Activated naive CD4-positive, alpha-beta T cell treated with anti-CD3 and anti-CD28 coated beads, Interleukin-2, amount 50 U/mL, for 16 hours (primary cell): ENCODE results near the gene ASXL1.

ENCODE experiments used
- DNase-seq: peaks from one replicate; pipeline ENCODE4 v3.0.0-alpha.2; 2020

Gene ASXL1

GRCh38 chr20:32442630-32443373 lies 84.7 kb downstream of the ASXL1 start:
- no peak for DNase-seq

- no peak for DNase-seq
These were observed 85.3 kb downstream of the ASXL1 start for GRCh38 chr20:32443386-32443974.

GRCh38 chr20:32444474-32445220 lies 86.5 kb downstream of the ASXL1 start:
- DNase-seq: no peak

DNA sequence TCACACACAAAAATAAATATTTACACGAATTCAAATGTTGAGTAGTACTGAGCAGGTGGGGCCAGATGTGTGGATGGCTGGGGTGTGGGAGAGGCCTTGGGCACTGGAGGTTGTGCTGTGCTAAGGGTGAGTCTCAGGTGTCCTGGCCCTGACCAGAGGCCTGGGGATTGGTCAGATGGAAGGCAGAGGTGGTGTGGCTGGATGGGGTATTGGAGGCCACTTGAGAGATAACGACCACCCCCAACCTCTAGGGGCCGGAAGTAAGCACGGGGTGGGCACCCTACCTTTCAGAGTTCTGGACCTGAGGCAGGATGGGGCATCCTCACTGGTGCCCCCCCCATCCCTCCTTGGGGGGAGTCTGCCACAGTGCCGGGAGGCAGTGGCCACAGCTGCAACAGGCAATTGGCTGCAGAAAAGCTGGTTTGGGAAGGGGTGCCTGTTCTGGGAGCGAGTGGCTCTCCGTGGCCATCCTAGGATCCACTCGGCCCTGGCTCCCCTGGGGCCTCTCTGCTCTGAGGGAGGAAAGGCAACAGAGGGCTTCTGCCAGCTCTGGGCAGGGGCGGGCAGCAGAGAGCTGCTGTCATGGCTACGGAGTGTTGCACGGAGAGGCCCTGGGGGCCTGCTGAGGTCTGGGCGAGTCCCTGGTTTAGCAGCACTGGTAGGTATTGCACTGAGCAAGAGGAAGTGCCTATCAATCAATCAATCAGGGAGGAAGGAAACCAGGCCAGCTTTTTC lies 87.6 kb downstream of the ASXL1 start:
- DNase-seq: no peak

GRCh38 chr20:32446301-32447100 lies 88.4 kb downstream of the ASXL1 start:
- DNase-seq: no peak

DNA sequence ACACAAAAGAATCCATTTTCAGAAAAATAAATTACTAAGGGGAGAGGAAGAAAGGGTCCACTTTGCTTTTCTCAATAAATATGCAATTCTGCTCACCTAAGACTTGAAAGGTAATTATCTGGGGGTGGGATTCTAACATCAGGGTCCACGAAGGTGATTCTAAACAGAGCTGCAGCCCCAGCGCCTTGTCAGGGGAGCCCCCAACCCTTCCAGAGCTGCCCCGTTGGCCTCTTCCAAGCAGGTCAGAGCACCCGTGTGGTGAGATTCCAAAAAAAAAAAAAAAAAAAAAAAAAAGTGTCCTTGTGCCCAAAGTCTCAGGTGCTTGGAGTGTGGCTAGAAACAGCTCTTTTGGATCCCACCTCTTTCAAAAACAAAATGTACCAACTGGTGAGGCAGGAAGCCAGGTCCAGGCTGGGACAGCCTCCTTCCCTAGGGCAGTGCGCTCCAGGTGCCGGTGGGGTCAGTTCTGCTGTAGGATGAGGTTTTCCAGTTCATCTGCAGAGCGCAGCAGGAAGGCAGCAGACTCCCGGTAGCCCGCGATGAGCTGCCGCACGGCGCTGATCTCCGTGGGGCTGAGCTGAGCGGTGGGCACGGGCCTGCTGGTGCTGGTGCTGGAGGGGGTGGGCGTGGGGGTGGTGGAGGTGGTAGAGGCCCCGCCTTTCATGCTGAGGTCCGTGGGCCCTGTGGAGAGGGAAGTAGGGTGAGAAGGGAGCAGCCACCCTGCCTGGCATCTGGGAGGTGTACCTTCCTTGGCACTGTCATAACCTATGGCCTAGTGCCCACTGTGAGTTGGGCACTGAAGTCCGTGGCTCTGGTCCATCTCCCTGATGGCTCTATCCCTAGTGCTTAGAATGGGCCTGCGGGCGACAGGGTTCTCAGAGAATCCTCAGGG lies 89.3 kb downstream of the ASXL1 start:
- no peak for DNase-seq

DNA sequence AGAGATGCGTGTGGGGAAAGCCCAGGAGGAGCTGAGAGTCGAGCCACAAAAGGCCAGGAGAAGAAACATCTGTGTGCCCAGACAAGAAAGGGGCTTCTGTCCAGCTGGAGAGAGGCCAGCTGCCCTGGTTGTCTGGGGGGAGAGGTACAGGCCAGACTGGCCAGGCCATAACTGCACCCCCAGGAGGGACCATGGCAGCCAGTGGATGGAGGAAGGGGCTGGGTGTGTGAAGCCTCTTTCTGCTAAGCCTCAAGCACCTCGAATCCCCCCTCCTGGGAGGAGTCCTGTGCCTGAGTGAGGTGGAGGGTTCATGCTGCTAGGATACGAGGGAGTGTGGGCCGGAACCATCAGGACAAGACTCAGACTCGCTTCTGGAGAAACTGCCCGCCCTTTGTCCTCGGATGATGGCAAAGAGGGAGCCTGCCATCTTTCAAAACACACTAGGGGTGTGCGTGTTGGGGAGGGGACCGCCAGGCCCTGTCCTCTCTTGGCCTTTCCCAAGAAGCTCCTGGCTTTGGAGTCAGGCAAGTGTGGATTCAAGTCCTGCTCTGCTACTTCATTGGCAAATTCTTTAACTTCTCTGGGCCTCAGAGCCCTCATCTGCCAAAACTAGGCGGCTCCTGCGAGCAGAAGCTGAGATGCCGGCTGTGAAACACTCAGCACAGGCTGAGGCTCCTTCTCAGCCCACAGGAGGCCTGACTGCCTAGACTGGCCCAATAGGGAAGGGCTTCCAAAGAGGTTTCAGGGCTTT lies 90.3 kb downstream of the ASXL1 start:
- no peak for DNase-seq

- DNase-seq: no peak
These were observed 91.1 kb downstream of the ASXL1 start for GRCh38 chr20:32449057-32449889.

GRCh38 chr20:32449890-32450401 lies 91.8 kb downstream of the ASXL1 start:
- DNase-seq: no peak

DNA sequence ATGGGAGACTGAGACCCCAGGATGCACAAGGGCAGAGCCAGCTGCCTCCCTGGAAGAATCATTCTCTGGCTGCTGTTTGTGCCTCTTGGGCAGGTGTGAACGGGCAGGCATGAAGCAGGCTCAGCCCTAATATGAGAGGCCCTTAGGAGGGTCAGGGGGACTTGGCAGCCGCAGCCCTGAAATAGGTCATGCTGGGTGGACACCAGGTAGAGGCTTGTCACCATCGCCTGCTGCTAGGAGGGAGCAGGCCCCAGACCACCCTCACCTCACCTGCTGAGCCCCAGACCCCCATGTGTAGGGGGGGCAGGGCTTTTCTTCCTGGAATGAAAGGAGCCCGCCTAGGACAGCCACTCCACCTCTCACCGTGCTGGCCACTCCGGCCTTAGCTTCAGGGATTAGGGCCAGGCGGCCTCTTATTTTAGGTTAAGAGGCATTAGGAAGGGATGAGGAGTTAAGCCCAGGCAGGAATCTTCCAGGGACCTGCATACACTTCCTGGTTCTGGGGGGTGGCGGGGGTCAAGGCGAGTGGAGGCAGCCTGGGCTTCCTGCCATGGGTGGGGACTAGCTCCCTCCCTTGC lies 92.4 kb downstream of the ASXL1 start:
- peak; percentile 8 for DNase-seq

GRCh38 chr20:32451340-32451681 lies 93.2 kb downstream of the ASXL1 start:
- no peak for DNase-seq

GRCh38 chr20:32451682-32452461 lies 93.7 kb downstream of the ASXL1 start:
- no peak for DNase-seq

- DNase-seq: no peak
These were observed 94.8 kb downstream of the ASXL1 start for GRCh38 chr20:32452776-32453466.

DNA sequence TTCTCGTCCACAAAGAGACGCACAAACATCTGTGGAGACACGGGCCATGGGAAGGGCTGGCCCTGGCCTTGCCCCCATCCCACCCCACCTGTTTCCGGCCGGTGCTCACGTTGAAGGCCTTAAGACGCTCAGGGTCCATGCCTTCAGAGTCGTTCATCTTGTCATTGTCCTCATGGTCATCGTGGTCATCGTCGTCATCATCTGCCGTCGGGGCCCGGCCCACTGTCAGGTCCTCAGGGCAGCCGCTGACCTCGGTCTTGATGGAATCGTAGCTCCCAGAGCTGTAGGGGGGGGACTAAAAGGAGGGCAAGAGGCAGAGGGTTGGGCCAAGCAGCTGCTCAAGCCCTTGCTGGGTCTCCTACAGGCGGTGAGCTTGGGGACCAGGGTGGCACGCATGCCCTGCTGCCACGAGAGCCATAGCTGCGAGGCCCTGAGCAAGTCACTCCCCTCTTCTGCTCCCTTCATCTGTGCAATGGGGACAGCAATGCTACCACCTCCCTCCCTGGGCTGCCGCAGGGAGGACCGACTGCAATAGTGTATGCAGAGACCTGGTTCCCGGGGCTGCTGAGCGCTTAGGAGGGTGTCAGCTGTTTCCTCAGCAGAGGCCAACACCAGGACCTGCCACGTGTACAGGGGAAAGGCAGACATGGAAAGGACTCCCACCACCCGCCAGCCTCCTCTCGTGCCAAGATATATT lies 95.5 kb downstream of the ASXL1 start:
- no peak for DNase-seq

- DNase-seq: no peak
These were observed 96.3 kb downstream of the ASXL1 start for GRCh38 chr20:32454164-32455145.
